H1 (cell line): ENCODE results near the gene TOMM22. TPM values are rescaled to one million over a fixed set of nuclear protein-coding genes. Genes with fewer than 3 reads are reported as not detected.

Experiments
- CTCF ChIA-PET: fragments of 300-600 bp; sonication (Branson Sonifier 250); formaldehyde crosslinking; loops from one replicate; lab custom pipeline; 2021; ENCODE audit not compliant: partially characterized antibody; lab: Charles Lee
- POLR2A ChIA-PET: fragments of 300-600 bp; sonication (Branson Sonifier 250); formaldehyde crosslinking; loops from one replicate; lab custom pipeline; 2021; ENCODE audit warnings: inconsistent platforms; ENCODE audit not compliant: partially characterized antibody; lab: Charles Lee
- DNase-seq, 2 experiments: peaks; one replicate each; pipeline versions ENCODE4 v3.0.0 to v3.0.0-alpha.2; 2010 to 2022; ENCODE audit warnings: low spot score in 2 of 2, low read depth in 1 of 2, mixed read lengths in 1 of 2
- FAIRE-seq: peaks from 2 replicates; lab custom pipeline; 2011; peaks lifted over from hg19 to GRCh38; lab: Jason Lieb, UNC
- H2AFZ ChIP-seq: 2 replicates; pipeline ENCODE4 v1.8.1; 2012; ENCODE audit warnings: low read length, inconsistent platforms
- H2AK5ac ChIP-seq: 2 replicates; pipeline ENCODE4 v1.6.1; 2013; ENCODE audit warnings: low read depth, low read length
- H2BK120ac ChIP-seq: replicated peaks from 2 replicates; pipeline ENCODE3; 2013; ENCODE audit warnings: low read depth, low read length, inconsistent platforms
- H2BK12ac ChIP-seq: 2 replicates; pipeline ENCODE4 v1.6.1; 2013; ENCODE audit warnings: low read depth, low read length
- H2BK15ac ChIP-seq: 2 replicates; pipeline ENCODE4 v1.6.1; 2013; ENCODE audit warnings: low read length
- H2BK20ac ChIP-seq: 2 replicates; pipeline ENCODE4 v1.6.1; 2013; ENCODE audit warnings: low read length
- H2BK5ac ChIP-seq: 2 replicates; pipeline ENCODE4 v1.6.1; 2013; ENCODE audit warnings: low read depth, low read length
- H3K14ac ChIP-seq: 2 replicates; pipeline ENCODE4 v1.6.1; 2013; ENCODE audit warnings: inconsistent platforms; ENCODE audit not compliant: insufficient read length
- H3K18ac ChIP-seq: 2 replicates; pipeline ENCODE4 v1.6.1; 2013; ENCODE audit warnings: low read length; ENCODE audit errors: extremely low read depth
- H3K23ac ChIP-seq: 2 replicates; pipeline ENCODE4 v1.6.1; 2013; ENCODE audit warnings: inconsistent platforms; ENCODE audit not compliant: insufficient read length
- H3K23me2 ChIP-seq: 2 replicates; pipeline ENCODE4 v1.6.1; 2013; ENCODE audit warnings: low read depth, low read length
- H3K27ac ChIP-seq: 2 replicates; pipeline ENCODE4 v1.6.1; 2011; ENCODE audit warnings: low read depth, low read length, inconsistent platforms
- H3K27me3 ChIP-seq, 4 experiments: replicated peaks in 1 of 4; 1 replicate in 1 of 4; 2 replicates in 3 of 4; pipeline versions ENCODE4 v1.6.1 to v1.8.1; 2011 to 2013; ENCODE audit warnings: low read length in 3 of 4, mild to moderate bottlenecking in 3 of 4, inconsistent platforms in 2 of 4, mixed read lengths in 2 of 4, moderate library complexity in 1 of 4; ENCODE audit not compliant: control insufficient read depth in 3 of 4, insufficient read depth in 3 of 4; ENCODE audit errors: extremely low read depth in 1 of 4
- H3K36me3 ChIP-seq, 4 experiments: 2 replicates each; pipeline versions ENCODE4 v1.6.1 to v1.8.1; 2011 to 2013; ENCODE audit warnings: mild to moderate bottlenecking in 4 of 4, low read length in 3 of 4, moderate library complexity in 2 of 4, control low read depth in 1 of 4, inconsistent platforms in 1 of 4; ENCODE audit not compliant: insufficient read depth in 4 of 4, control insufficient read depth in 2 of 4
- H3K4ac ChIP-seq: replicated peaks from 2 replicates; pipeline ENCODE3; 2013; ENCODE audit warnings: low read length, low read depth, mixed read lengths, inconsistent platforms; ENCODE audit not compliant: insufficient read length
- H3K4me1 ChIP-seq, 4 experiments: replicated peaks in 1 of 4; 1 replicate in 1 of 4; 2 replicates in 3 of 4; pipeline versions ENCODE4 v1.6.1 to v1.8.1; 2011 to 2013; ENCODE audit warnings: low read length in 3 of 4, inconsistent platforms in 2 of 4, mixed read lengths in 1 of 4; ENCODE audit not compliant: insufficient read depth in 4 of 4, control insufficient read depth in 3 of 4
- H3K4me2 ChIP-seq, 2 experiments: 2 replicates each; pipeline versions ENCODE4 v1.6.1 to v1.8.1; 2011 to 2013; ENCODE audit warnings: low read depth in 2 of 2, low read length in 2 of 2, control low read depth in 1 of 2, inconsistent platforms in 1 of 2, mild to moderate bottlenecking in 1 of 2; ENCODE audit not compliant: insufficient read depth in 1 of 2
- H3K4me3 ChIP-seq, 4 experiments: fragments of 200-600, 300-600 bp in 1 of 4; sonication (generic), shearing (Covaris generic), sonication (Bioruptor Twin) in 1 of 4; 2 replicates each; pipeline versions ENCODE4 v1.5.1 to v1.8.1; 2011 to 2016; ENCODE audit warnings: low read length in 4 of 4, low read depth in 3 of 4, control low read depth in 2 of 4, inconsistent platforms in 2 of 4, mild to moderate bottlenecking in 2 of 4, mixed read lengths in 1 of 4, moderate library complexity in 1 of 4; ENCODE audit not compliant: insufficient read depth in 2 of 4; ENCODE audit errors: extremely low read depth in 1 of 4
- H3K56ac ChIP-seq: replicated peaks from 2 replicates; pipeline ENCODE3; 2013; ENCODE audit warnings: low read depth, mild to moderate bottlenecking, mixed read lengths, low read length, inconsistent platforms; ENCODE audit not compliant: insufficient read length
- H3K79me1 ChIP-seq: 2 replicates; pipeline ENCODE4 v1.6.1; 2013; ENCODE audit warnings: low read depth, low read length, control low read depth
- H3K79me2 ChIP-seq, 2 experiments: 2 replicates each; pipeline versions ENCODE4 v1.6.1 to v1.8.1; 2012 to 2013; ENCODE audit warnings: low read length in 2 of 2, mild to moderate bottlenecking in 2 of 2, inconsistent platforms in 1 of 2; ENCODE audit not compliant: insufficient read depth in 2 of 2, control insufficient read depth in 1 of 2
- H3K9ac ChIP-seq, 4 experiments: replicated peaks in 1 of 4; 1 replicate in 1 of 4; 2 replicates in 3 of 4; pipeline versions ENCODE4 v1.6.1 to v1.8.1; 2011 to 2013; ENCODE audit warnings: low read depth in 3 of 4, low read length in 3 of 4, control low read depth in 2 of 4, mild to moderate bottlenecking in 2 of 4, moderate library complexity in 2 of 4, inconsistent platforms in 1 of 4; ENCODE audit errors: extremely low read depth in 1 of 4
- H3K9me3 ChIP-seq, 2 experiments: 2 replicates each; pipeline versions ENCODE4 v1.6.1 to v1.8.1; 2012 to 2013; ENCODE audit warnings: mild to moderate bottlenecking in 2 of 2, moderate library complexity in 2 of 2, control low read depth in 1 of 2, inconsistent platforms in 1 of 2, low read depth in 1 of 2, low read length in 1 of 2, mixed read lengths in 1 of 2; ENCODE audit not compliant: insufficient read depth in 2 of 2
- H4K20me1 ChIP-seq, 2 experiments: replicated peaks in 1 of 2; 2 replicates each; pipeline versions ENCODE3 to v1.8.1; 2011 to 2013; ENCODE audit warnings: inconsistent platforms in 2 of 2, low read length in 2 of 2, mild to moderate bottlenecking in 1 of 2; ENCODE audit not compliant: insufficient read depth in 2 of 2, control insufficient read depth in 1 of 2
- H4K5ac ChIP-seq: 2 replicates; pipeline ENCODE4 v1.6.1; 2013; ENCODE audit warnings: low read length, low read depth, mixed read lengths, inconsistent platforms; ENCODE audit not compliant: insufficient read length
- H4K8ac ChIP-seq: 2 replicates; pipeline ENCODE4 v1.8.0; 2013; ENCODE audit warnings: mild to moderate bottlenecking, moderate library complexity, low read length, inconsistent platforms; ENCODE audit not compliant: insufficient read depth; ENCODE audit errors: extremely low read depth
- H4K91ac ChIP-seq: replicated peaks from 2 replicates; pipeline ENCODE3; 2013; ENCODE audit warnings: low read length, mixed read lengths, inconsistent platforms; ENCODE audit not compliant: insufficient read length
- CBX5 ChIP-seq: fragments of 300-800, 300-1000 bp; sonication (generic); IDR thresholded peaks from 2 replicates; pipeline ENCODE4 v1.7.1; 2016; ENCODE audit warnings: antibody characterized with exemption, low read length, low read depth
- GTF2F1 ChIP-seq: IDR thresholded peaks from 2 replicates; pipeline ENCODE4 v1.6.1; 2012; ENCODE audit warnings: low read depth, low read length, improper control_type of control experiment, borderline replicate concordance
- HDAC6 ChIP-seq: IDR thresholded peaks from one replicate; pipeline ENCODE4 v1.7.1; 2012; ENCODE audit warnings: low read depth, mild to moderate bottlenecking, inconsistent platforms, low read length, moderate library complexity
- MAFK ChIP-seq: IDR thresholded peaks from 2 replicates; pipeline ENCODE4 v1.6.1; 2012; ENCODE audit warnings: low read depth, mild to moderate bottlenecking, improper control_type of control experiment, low read length
- PHF8 ChIP-seq: fragments of 200-600 bp; sonication (generic); conservative IDR thresholded peaks from 2 replicates; pipeline ENCODE4 v1.7.1; 2012; ENCODE audit warnings: low read depth, mild to moderate bottlenecking, inconsistent platforms, low read length, moderate library complexity
- POLR2AphosphoS5 ChIP-seq: IDR thresholded peaks from 2 replicates; pipeline ENCODE4 v1.6.1; 2011; ENCODE audit warnings: low read depth, low read length
- SAP30 ChIP-seq: fragments of 300-600 bp; sonication (generic); IDR thresholded peaks from 2 replicates; pipeline ENCODE4 v1.7.1; 2012; ENCODE audit warnings: low read length, moderate library complexity, mild to moderate bottlenecking, inconsistent platforms; ENCODE audit not compliant: insufficient read depth, insufficient replicate concordance
- SIN3A ChIP-seq, 2 experiments: IDR thresholded peaks in 1 of 2; conservative IDR thresholded peaks in 1 of 2; 2 replicates each; pipeline ENCODE4 v1.6.1; 2011 to 2012; ENCODE audit warnings: low read length in 2 of 2, improper control_type of control experiment in 1 of 2, low read depth in 1 of 2, mild to moderate bottlenecking in 1 of 2
- SP1 ChIP-seq: IDR thresholded peaks from 2 replicates; pipeline ENCODE4 v1.6.1; 2011; ENCODE audit warnings: low read depth, low read length
- SP2 ChIP-seq: IDR thresholded peaks from 2 replicates; pipeline ENCODE4 v1.6.1; 2012; ENCODE audit warnings: mild to moderate bottlenecking, low read length, inconsistent platforms
- SRF ChIP-seq: IDR thresholded peaks from 2 replicates; pipeline ENCODE4 v1.6.1; 2011; ENCODE audit warnings: mild to moderate bottlenecking, low read depth, low read length, moderate library complexity
- TCF12 ChIP-seq: IDR thresholded peaks from 2 replicates; pipeline ENCODE4 v1.6.1; 2011; ENCODE audit warnings: low read depth, mild to moderate bottlenecking, low read length
- WGBS, 2 experiments: shearing (Covaris generic) in 1 of 2; methylation state at CpG; one replicate each; pipeline versions ENCODE4 v1.1.6 to v1.1.7; 2013 to 2015; ENCODE audit warnings: low lambda C conversion rate in 2 of 2, mixed read lengths in 2 of 2, inconsistent platforms in 1 of 2, low coverage in 1 of 2, missing lambda C conversion rate in 1 of 2; ENCODE audit not compliant: insufficient replicate concordance in 2 of 2, insufficient coverage in 1 of 2, insufficient read length in 1 of 2; ENCODE audit errors: extremely low coverage in 1 of 2, missing lambda C conversion rate in 1 of 2; 5-methylcytosine and 5-hydroxymethylcytosine counted together
- polyA plus RNA-seq, 7 experiments: library from polyadenylated mRNA; depleted of rRNA in 3 of 7; stranded (reverse) in 5 of 7; unstranded in 2 of 7; fragments of >200 nt in 5 of 7; fragments of 200-250 nt in 2 of 7; gene quantifications; 1 replicate in 5 of 7; 2 replicates in 1 of 7; 4 replicates in 1 of 7; pipeline versions ENCODE4 v1.2.1 to v1.2.3, GENCODE V29; 2011 to 2013; ENCODE audit warnings: missing spikeins in 2 of 7, mixed read lengths in 2 of 7
- total RNA-seq: library from RNA; stranded (reverse); fragmentation: NEBNext Ultra II Directional; extraction: Animal tissue kit (Norgen Biotek cat#: 25700); gene quantifications from 2 replicates; pipeline ENCODE4 v1.2.1, GENCODE V29; 2021
- TF ChIP-seq, protein P1 (sequence below): IDR thresholded peaks from 2 replicates; pipeline ENCODE4 v1.6.1; 2012; ENCODE audit warnings: inconsistent platforms

Gene TOMM22
- total and polyA plus RNA-seq, 2 of the 8 experiments (the other 6 are each of a cell fraction or from before 2014, with no cell fraction given) = 84.0 to 125 TPM

GRCh38 chr22:38720350-38720749 is 38.6 kb downstream of the TOMM22 start:
- H3K4ac ChIP-seq = no peak overlapping the region
- FAIRE-seq = no peak
- H3K9me3 ChIP-seq = no peaks in the 10 kb centered on the region
- H4K8ac ChIP-seq = no peak overlapping the region
- no peak overlapping the region for H4K91ac ChIP-seq
- H2AK5ac ChIP-seq = no peak overlapping the region
- peaks cover 2 to 15% of the 10 kb centered on the region in 2 experiments for H4K20me1 ChIP-seq
- no peak overlapping the region for H3K9ac ChIP-seq
- ChIA-PET CTCF (interaction anchor here (0.6 to 10.8 kb wide), 3 partner anchors 15 to 207 kb away, joined by 3 to 116 read pairs (median 5); no protein-coding TSS in a partner anchor), POLR2A (interaction anchor here (1.0 to 1.7 kb wide), 2 partner anchors 13 to 14 kb away, joined by 3 to 4 read pairs; partner anchors contain the start of gene GTPBP1)
- peaks cover 6% of the 10 kb centered on the region for H3K79me1 ChIP-seq
- no peak overlapping the region for H3K27ac ChIP-seq
- no peak overlapping the region for H2BK5ac ChIP-seq
- H2BK15ac ChIP-seq = no peak overlapping the region
- peaks cover 0 to 7% of the 10 kb centered on the region in 2 experiments; a peak in 1 of 4 replicates for H3K79me2 ChIP-seq
- no peak overlapping the region for H2AFZ ChIP-seq
- no peak overlapping the region for H3K14ac ChIP-seq
- no peak overlapping the region for H3K4me3 ChIP-seq
- no peak overlapping the region for H2BK12ac ChIP-seq
- no peaks in the 10 kb centered on the region; a peak in 2 of 7 replicates for H3K4me1 ChIP-seq
- H2BK20ac ChIP-seq = no peak overlapping the region
- H3K36me3 ChIP-seq = peaks cover 5 to 71% (median 43%) of the 10 kb centered on the region in 4 experiments; a peak in 6 of 8 replicates
- H3K27me3 ChIP-seq = no peaks in the 10 kb centered on the region
- no peak overlapping the region for H2BK120ac ChIP-seq
- DNase-seq = no peak
- no peak overlapping the region for H3K4me2 ChIP-seq
- H3K23me2 ChIP-seq = no peaks in the 10 kb centered on the region
- 94% methylated on average over 3 of the region's 3 CpGs; no CpG with 5 or more reads in 1 of the 2 experiments for WGBS, 2 experiments
- no peak overlapping the region for H4K5ac ChIP-seq
- no peak overlapping the region for H3K56ac ChIP-seq
- H3K18ac ChIP-seq = no peak overlapping the region
- H3K23ac ChIP-seq = no peak overlapping the region
- TF ChIP-seq CBX5 (no peak), SAP30 (no peak), TCF12 (no peak), PHF8 (no peak), SIN3A (conservative IDR thresholded peaks at IDR 0.05 in 1 of 2, IDR thresholded peaks at IDR 0.05 in 1 of 2; ENCODE audit: low read depth in 1 of 2, low read length in 2 of 2) (no peak), SRF (no peak), GTF2F1 (no peak), SP2 (no peak), HDAC6 (no peak), MAFK (no peak), POLR2AphosphoS5 (no peak), SP1 (no peak)
- TF ChIP-seq, protein P1, sequence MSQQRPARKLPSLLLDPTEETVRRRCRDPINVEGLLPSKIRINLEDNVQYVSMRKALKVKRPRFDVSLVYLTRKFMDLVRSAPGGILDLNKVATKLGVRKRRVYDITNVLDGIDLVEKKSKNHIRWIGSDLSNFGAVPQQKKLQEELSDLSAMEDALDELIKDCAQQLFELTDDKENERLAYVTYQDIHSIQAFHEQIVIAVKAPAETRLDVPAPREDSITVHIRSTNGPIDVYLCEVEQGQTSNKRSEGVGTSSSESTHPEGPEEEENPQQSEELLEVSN = no peak
